Osteocyte (in vitro differentiated cells): ENCODE results near the gene VIT. TPM values are rescaled to one million over a fixed set of nuclear protein-coding genes. Genes with fewer than 3 reads are reported as not detected.

Source experiments
- DNase-seq: peaks from one replicate; pipeline ENCODE4 v3.0.0; 2021; ENCODE audit warnings: mixed read lengths; ENCODE audit not compliant: unreplicated experiment; ENCODE audit errors: extremely low spot score
- H3K27ac Mint-ChIP-seq: one replicate; pipeline ENCODE4 v1.8.0; 2021; ENCODE audit warnings: mild to moderate bottlenecking, mixed read lengths; ENCODE audit not compliant: unreplicated experiment
- H3K27me3 Mint-ChIP-seq: one replicate; pipeline ENCODE4 v1.8.0; 2021; ENCODE audit warnings: mixed read lengths; ENCODE audit not compliant: unreplicated experiment
- H3K36me3 Mint-ChIP-seq: one replicate; pipeline ENCODE4 v1.8.0; 2021; ENCODE audit warnings: mixed read lengths; ENCODE audit not compliant: unreplicated experiment
- H3K4me1 Mint-ChIP-seq: one replicate; pipeline ENCODE4 v1.8.0; 2021; ENCODE audit warnings: mixed read lengths; ENCODE audit not compliant: unreplicated experiment
- H3K4me3 Mint-ChIP-seq: one replicate; pipeline ENCODE4 v1.8.0; 2021; ENCODE audit warnings: mild to moderate bottlenecking, moderate library complexity, mixed read lengths; ENCODE audit not compliant: unreplicated experiment
- H3K9me3 Mint-ChIP-seq: one replicate; pipeline ENCODE4 v1.8.0; 2021; ENCODE audit warnings: mixed read lengths; ENCODE audit not compliant: unreplicated experiment
- CTCF ChIP-seq: fragments of 200-600 bp; sonication (generic); IDR thresholded peaks from 2 replicates; pipeline ENCODE4 v1.5.0; 2021; ENCODE audit warnings: antibody characterized with exemption, mild to moderate bottlenecking, moderate library complexity
- total RNA-seq: library from RNA; stranded (reverse); gene quantifications from 2 replicates; pipeline ENCODE4 v1.2.1, GENCODE V29; 2021

Gene VIT
- total RNA-seq, 1 donor from 2014 or later: 11.4 TPM

GRCh38 chr2:36771671-36772070 lies 75.2 kb downstream of the VIT start:
- Mint-ChIP-seq H3K4me1 (peaks cover 5% of the 10 kb centered on the region), H3K4me3 (no peak overlapping the region), H3K27ac (no peak overlapping the region), H3K36me3 (no peaks in the 10 kb centered on the region), H3K27me3 (no peaks in the 10 kb centered on the region), H3K9me3 (no peaks in the 10 kb centered on the region)
- DNase-seq: no peak
- no peak for TF ChIP-seq CTCF

- no peak overlapping the region for H3K4me3 Mint-ChIP-seq
- H3K36me3 Mint-ChIP-seq: no peaks in the 10 kb centered on the region
- no peak for TF ChIP-seq CTCF
- no peak overlapping the region for H3K27ac Mint-ChIP-seq
- no peak for DNase-seq
- H3K9me3 Mint-ChIP-seq: no peaks in the 10 kb centered on the region
- no peaks in the 10 kb centered on the region for H3K27me3 Mint-ChIP-seq
- peaks cover 5% of the 10 kb centered on the region for H3K4me1 Mint-ChIP-seq
These were observed 77.4 kb downstream of the VIT start for GRCh38 chr2:36773947-36774346.

GRCh38 chr2:36775261-36775660 lies 78.8 kb downstream of the VIT start:
- TF ChIP-seq CTCF: no peak
- Mint-ChIP-seq H3K9me3 (no peaks in the 10 kb centered on the region), H3K4me1 (peaks cover 9% of the 10 kb centered on the region), H3K27me3 (no peaks in the 10 kb centered on the region), H3K4me3 (no peak overlapping the region), H3K27ac (no peak overlapping the region), H3K36me3 (no peaks in the 10 kb centered on the region)
- DNase-seq: no peak

GRCh38 chr2:36775806-36776205 lies 79.3 kb downstream of the VIT start:
- H3K36me3 Mint-ChIP-seq: no peaks in the 10 kb centered on the region
- no peak for TF ChIP-seq CTCF
- H3K9me3 Mint-ChIP-seq: no peaks in the 10 kb centered on the region
- H3K4me1 Mint-ChIP-seq: peaks cover 9% of the 10 kb centered on the region
- no peak overlapping the region for H3K27ac Mint-ChIP-seq
- no peaks in the 10 kb centered on the region for H3K27me3 Mint-ChIP-seq
- H3K4me3 Mint-ChIP-seq: no peak overlapping the region
- DNase-seq: no peak

- no peak for TF ChIP-seq CTCF
- no peaks in the 10 kb centered on the region for H3K9me3 Mint-ChIP-seq
- no peaks in the 10 kb centered on the region for H3K27me3 Mint-ChIP-seq
- no peak for DNase-seq
- H3K36me3 Mint-ChIP-seq: no peaks in the 10 kb centered on the region
- H3K4me1 Mint-ChIP-seq: peaks cover 9% of the 10 kb centered on the region
- no peak overlapping the region for H3K27ac Mint-ChIP-seq
- H3K4me3 Mint-ChIP-seq: no peak overlapping the region
These were observed 80.8 kb downstream of the VIT start for GRCh38 chr2:36777272-36777671.
